HL-60 (cell line): ENCODE results near the gene RPS6KA6.

Experiments
- POLR2AphosphoS5 ChIP-seq: IDR thresholded peaks from 2 replicates; pipeline ENCODE4 v1.6.1; 2012; ENCODE audit warnings: low read depth
- SPI1 ChIP-seq: IDR thresholded peaks from 2 replicates; pipeline ENCODE4 v1.6.1; 2012; ENCODE audit warnings: low read depth, mild to moderate bottlenecking, borderline replicate concordance
- TF ChIP-seq, protein P1 (sequence below): IDR thresholded peaks from one replicate; pipeline ENCODE4 v1.5.1; 2011; ENCODE audit warnings: low read length, control low read depth, inconsistent platforms; ENCODE audit not compliant: insufficient read depth
- TF ChIP-seq, protein P2 (sequence below): IDR thresholded peaks from 2 replicates; pipeline ENCODE4 v1.6.1; 2012; ENCODE audit warnings: low read depth; ENCODE audit not compliant: insufficient replicate concordance

DNA sequence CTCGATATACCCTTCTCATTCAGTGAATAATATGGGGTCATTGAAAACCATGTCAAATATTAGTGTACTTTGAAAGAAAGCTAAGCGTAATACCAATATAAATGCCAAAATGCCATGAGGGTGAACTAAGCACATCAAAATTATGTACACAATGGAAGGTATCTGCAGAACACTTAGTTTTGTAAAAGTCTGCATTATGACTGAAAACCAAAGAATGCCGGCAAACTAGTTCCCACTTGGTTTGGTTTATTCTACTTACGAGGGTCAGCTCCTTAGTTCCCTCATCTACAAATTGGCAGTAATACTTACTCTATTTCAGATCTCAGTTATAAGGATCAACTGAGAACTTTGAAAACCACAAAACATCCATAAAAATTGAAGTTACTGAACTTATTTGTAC lies 27.3 kb downstream of the RPS6KA6 start:
- no peak for TF ChIP-seq POLR2AphosphoS5
- TF ChIP-seq, protein P1, sequence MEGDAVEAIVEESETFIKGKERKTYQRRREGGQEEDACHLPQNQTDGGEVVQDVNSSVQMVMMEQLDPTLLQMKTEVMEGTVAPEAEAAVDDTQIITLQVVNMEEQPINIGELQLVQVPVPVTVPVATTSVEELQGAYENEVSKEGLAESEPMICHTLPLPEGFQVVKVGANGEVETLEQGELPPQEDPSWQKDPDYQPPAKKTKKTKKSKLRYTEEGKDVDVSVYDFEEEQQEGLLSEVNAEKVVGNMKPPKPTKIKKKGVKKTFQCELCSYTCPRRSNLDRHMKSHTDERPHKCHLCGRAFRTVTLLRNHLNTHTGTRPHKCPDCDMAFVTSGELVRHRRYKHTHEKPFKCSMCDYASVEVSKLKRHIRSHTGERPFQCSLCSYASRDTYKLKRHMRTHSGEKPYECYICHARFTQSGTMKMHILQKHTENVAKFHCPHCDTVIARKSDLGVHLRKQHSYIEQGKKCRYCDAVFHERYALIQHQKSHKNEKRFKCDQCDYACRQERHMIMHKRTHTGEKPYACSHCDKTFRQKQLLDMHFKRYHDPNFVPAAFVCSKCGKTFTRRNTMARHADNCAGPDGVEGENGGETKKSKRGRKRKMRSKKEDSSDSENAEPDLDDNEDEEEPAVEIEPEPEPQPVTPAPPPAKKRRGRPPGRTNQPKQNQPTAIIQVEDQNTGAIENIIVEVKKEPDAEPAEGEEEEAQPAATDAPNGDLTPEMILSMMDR, result no peak
- TF ChIP-seq, protein P2, sequence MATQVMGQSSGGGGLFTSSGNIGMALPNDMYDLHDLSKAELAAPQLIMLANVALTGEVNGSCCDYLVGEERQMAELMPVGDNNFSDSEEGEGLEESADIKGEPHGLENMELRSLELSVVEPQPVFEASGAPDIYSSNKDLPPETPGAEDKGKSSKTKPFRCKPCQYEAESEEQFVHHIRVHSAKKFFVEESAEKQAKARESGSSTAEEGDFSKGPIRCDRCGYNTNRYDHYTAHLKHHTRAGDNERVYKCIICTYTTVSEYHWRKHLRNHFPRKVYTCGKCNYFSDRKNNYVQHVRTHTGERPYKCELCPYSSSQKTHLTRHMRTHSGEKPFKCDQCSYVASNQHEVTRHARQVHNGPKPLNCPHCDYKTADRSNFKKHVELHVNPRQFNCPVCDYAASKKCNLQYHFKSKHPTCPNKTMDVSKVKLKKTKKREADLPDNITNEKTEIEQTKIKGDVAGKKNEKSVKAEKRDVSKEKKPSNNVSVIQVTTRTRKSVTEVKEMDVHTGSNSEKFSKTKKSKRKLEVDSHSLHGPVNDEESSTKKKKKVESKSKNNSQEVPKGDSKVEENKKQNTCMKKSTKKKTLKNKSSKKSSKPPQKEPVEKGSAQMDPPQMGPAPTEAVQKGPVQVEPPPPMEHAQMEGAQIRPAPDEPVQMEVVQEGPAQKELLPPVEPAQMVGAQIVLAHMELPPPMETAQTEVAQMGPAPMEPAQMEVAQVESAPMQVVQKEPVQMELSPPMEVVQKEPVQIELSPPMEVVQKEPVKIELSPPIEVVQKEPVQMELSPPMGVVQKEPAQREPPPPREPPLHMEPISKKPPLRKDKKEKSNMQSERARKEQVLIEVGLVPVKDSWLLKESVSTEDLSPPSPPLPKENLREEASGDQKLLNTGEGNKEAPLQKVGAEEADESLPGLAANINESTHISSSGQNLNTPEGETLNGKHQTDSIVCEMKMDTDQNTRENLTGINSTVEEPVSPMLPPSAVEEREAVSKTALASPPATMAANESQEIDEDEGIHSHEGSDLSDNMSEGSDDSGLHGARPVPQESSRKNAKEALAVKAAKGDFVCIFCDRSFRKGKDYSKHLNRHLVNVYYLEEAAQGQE, result no peak
- no peak for TF ChIP-seq SPI1
